Naive thymus-derived CD8-positive, alpha-beta T cell (primary cell): ENCODE data around the gene PAX7. TPM values are rescaled to one million over a fixed set of nuclear protein-coding genes. Genes with fewer than 3 reads are reported as not detected.
"Not testable (repeated sequence)": the region's sequence is repeated elsewhere in the genome, so short reads cannot be mapped to it uniquely, and the experiment has no call there.

Source experiments
- ATAC-seq, 2 donors: fragments of 150-1000 bp; cut with Tn5 transposase in 1 of 2; sonication (Bioruptor Pico), chemical (Tn5 transposase) in 1 of 2; 1 replicate in 1 of 2; 2 replicates in 1 of 2; pipeline ENCODE4 v1.10.0; 2021; ENCODE audit warnings: mild to moderate bottlenecking in 2 of 2, moderate library complexity in 2 of 2
- POLR2A ChIA-PET: fragments of 350-600 bp; sonication (Branson Sonifier 250); formaldehyde crosslinking; loops from one replicate; lab custom pipeline; 2021; ENCODE audit warnings: antibody characterized with exemption; lab: Charles Lee
- DNase-seq, 10 donors: peaks; one replicate each; pipeline versions ENCODE4 v3.0.0 to v3.0.0-alpha.2; 2020 to 2022
- H3K27ac Mint-ChIP-seq, 10 donors: one replicate each; pipeline ENCODE4 v1.8.0; 2020 to 2022; ENCODE audit warnings: mild to moderate bottlenecking in 10 of 10, mixed read lengths in 10 of 10, moderate library complexity in 4 of 10, inconsistent platforms in 1 of 10
- H3K27me3 Mint-ChIP-seq, 5 donors: one replicate each; pipeline ENCODE4 v1.8.0; 2021 to 2022; ENCODE audit warnings: mixed read lengths in 5 of 5
- H3K36me3 Mint-ChIP-seq, 3 donors: one replicate each; pipeline ENCODE4 v1.8.0; 2020 to 2022; ENCODE audit warnings: mixed read lengths in 3 of 3, mild to moderate bottlenecking in 2 of 3, inconsistent platforms in 1 of 3
- H3K4me1 Mint-ChIP-seq, 4 donors: one replicate each; pipeline ENCODE4 v1.8.0; 2021 to 2022; ENCODE audit warnings: mixed read lengths in 4 of 4
- H3K4me3 Mint-ChIP-seq, 10 donors: one replicate each; pipeline ENCODE4 v1.8.0; 2020 to 2022; ENCODE audit warnings: mild to moderate bottlenecking in 10 of 10, mixed read lengths in 10 of 10, moderate library complexity in 6 of 10, inconsistent platforms in 1 of 10
- H3K9me3 Mint-ChIP-seq, 9 donors: one replicate each; pipeline ENCODE4 v1.8.0; 2020 to 2022; ENCODE audit warnings: mixed read lengths in 9 of 9, mild to moderate bottlenecking in 3 of 9, inconsistent platforms in 1 of 9, moderate library complexity in 1 of 9
- polyA plus RNA-seq, 3 donors: library from polyadenylated mRNA; unstranded; fragments of 300-500 nt; fragmentation: Illumina TruSeq; gene quantifications; one replicate each; pipeline ENCODE4 v1.2.3, GENCODE V29; 2021
- total RNA-seq, 8 experiments: library from RNA in 2 of 8; stranded (reverse) in 2 of 8; gene quantifications; one replicate each; pipeline ENCODE4 v1.2.3 and lab custom pipeline; 2021 to 2026

Gene PAX7
- total and polyA plus RNA-seq, 5 experiments from 2014 or later = not detected

- DNase-seq (no peak), ATAC-seq (no peak)
- Mint-ChIP-seq H3K27ac (no peak overlapping the region), H3K9me3 (no peaks in the 10 kb centered on the region), H3K27me3 (peaks cover 3 to 31% (median 8%) of the 10 kb centered on the region in 5 donors), H3K36me3 (no peaks in the 10 kb centered on the region), H3K4me1 (peaks cover 0 to 9% (median 5%) of the 10 kb centered on the region in 4 donors), H3K4me3 (no peak overlapping the region)
- POLR2A ChIA-PET = no interaction called here
These were observed 51.7 kb downstream of the PAX7 start for GRCh38 chr1:18682375-18682774.

GRCh38 chr1:18684303-18684702, 53.7 kb downstream of the PAX7 start:
- Mint-ChIP-seq H3K9me3 (no peaks in the 10 kb centered on the region), H3K27ac (peak overlapping the region in 1 of 10 donors; percentile 75), H3K4me3 (no peak overlapping the region), H3K27me3 (peaks cover 0 to 31% (median 7%) of the 10 kb centered on the region in 5 donors), H3K4me1 (peaks cover 0 to 7% (median 5%) of the 10 kb centered on the region in 4 donors), H3K36me3 (no peaks in the 10 kb centered on the region)
- ATAC-seq (no peak), DNase-seq (no peak)
- POLR2A ChIA-PET = interaction anchor here (0.5 kb wide), 1 partner anchor 85 kb away, joined by 6 read pairs; no protein-coding TSS in a partner anchor

- H3K4me1 Mint-ChIP-seq = peaks cover 0 to 7% (median 3%) of the 10 kb centered on the region in 4 donors
- peaks cover 0 to 40% (median 8%) of the 10 kb centered on the region in 5 donors for H3K27me3 Mint-ChIP-seq
- peak in 1 of 2 donors; percentile 94 for ATAC-seq
- peak in 5 of 10 donors; percentile 10 to 49 (median 32) for DNase-seq
- no peaks in the 10 kb centered on the region for H3K9me3 Mint-ChIP-seq
- POLR2A ChIA-PET = no interaction called here
- no peak overlapping the region for H3K4me3 Mint-ChIP-seq
- peak overlapping the region in 4 of 10 donors; percentile 7 to 68 (median 37) for H3K27ac Mint-ChIP-seq
- no peaks in the 10 kb centered on the region for H3K36me3 Mint-ChIP-seq
These were observed 55.9 kb downstream of the PAX7 start for GRCh38 chr1:18686540-18686939.

DNA sequence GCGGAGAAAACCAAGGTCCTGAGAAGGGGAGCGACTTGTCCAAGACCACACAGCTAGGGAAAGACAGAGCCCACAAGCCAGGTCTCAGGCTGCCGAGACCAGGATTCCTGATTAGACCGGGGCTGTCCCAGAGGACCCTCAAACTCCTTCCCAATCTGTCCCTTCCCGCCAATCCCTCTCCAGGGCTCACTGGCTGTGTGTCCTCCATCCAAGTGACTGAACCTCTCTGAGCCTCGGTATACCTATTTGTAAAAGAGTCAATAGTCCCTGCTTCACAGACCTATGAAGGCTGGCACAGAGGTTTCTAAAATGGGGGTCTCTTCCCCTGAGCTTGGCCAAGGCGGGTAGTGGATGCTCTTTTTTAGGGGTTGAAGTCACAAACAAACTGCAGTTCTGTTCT, 56.6 kb downstream of the PAX7 start:
- DNase-seq (no peak), ATAC-seq (no peak)
- H3K4me1 Mint-ChIP-seq = peaks cover 0 to 7% (median 3%) of the 10 kb centered on the region in 4 donors
- peaks cover 0 to 45% (median 15%) of the 10 kb centered on the region in 5 donors for H3K27me3 Mint-ChIP-seq
- H3K27ac Mint-ChIP-seq = peak overlapping the region in 4 of 10 donors; percentile 37 to 68 (median 52)
- no peak overlapping the region for H3K4me3 Mint-ChIP-seq
- no peaks in the 10 kb centered on the region for H3K36me3 Mint-ChIP-seq
- no peaks in the 10 kb centered on the region for H3K9me3 Mint-ChIP-seq
- POLR2A ChIA-PET = no interaction called here

DNA sequence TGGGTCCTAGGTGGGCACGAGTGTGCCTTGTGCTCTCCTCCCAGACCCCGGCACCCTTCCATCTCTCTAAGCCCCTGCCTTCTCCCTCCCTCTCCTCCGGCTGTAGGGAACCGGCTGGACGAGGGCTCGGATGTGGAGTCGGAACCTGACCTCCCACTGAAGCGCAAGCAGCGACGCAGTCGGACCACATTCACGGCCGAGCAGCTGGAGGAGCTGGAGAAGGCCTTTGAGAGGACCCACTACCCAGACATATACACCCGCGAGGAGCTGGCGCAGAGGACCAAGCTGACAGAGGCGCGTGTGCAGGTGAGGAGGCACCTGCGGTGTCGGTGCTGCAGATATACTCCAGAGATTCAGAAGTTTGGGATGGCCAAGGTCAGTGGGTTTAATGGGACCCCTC, 61.0 kb downstream of the PAX7 start:
- Mint-ChIP-seq H3K4me1 (peaks cover 0 to 3% (median under 1%) of the 10 kb centered on the region in 4 donors), H3K27me3 (peaks cover 6 to 73% (median 39%) of the 10 kb centered on the region in 5 donors), H3K36me3 (no peaks in the 10 kb centered on the region), H3K9me3 (no peaks in the 10 kb centered on the region), H3K27ac (no peak overlapping the region), H3K4me3 (no peak overlapping the region)
- no peak for ATAC-seq
- DNase-seq = no peak
- POLR2A ChIA-PET = no interaction called here

DNA sequence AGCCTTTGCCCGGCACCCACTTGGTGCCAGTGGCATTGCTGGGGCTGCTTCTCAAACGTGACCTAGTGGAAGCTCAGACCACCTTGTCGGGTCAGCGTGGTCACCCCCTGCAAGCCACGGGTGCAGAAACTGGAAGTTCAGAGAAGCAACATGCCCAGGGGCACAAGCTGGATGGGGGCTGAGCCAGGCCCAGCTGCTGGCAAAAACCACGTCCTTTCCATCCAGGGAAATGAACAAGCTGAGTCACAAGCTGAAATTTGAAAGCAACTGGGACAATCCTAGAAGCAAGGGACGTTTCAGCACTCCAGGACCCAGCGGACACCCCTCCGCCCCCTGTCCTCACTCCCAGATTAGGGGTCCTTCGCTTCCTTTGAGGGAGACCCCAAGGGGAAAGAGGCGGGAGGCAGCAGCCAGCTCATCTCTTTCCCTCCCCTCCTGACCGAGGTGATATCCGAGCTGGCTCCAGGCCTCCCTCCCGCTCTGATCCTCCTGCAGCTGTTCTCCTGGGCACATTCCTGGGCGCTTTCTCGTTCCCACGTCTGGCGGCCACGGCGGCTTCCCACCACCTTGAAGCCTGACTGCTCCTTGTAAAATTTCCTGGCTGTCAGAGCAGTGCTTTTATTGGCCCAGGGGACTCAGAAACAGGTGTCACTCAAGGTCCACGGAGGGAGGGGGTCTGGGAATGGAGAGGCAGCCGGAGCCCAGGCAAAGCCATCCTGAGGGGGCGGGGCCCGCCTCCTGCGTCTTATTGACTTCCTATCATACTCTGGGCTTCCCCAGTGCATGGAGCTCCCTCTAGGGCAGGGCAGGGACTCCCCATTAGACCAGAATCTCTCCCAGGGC, 62.8 kb downstream of the PAX7 start:
- H3K27me3 Mint-ChIP-seq = peaks cover 7 to 80% (median 50%) of the 10 kb centered on the region in 5 donors

DNA sequence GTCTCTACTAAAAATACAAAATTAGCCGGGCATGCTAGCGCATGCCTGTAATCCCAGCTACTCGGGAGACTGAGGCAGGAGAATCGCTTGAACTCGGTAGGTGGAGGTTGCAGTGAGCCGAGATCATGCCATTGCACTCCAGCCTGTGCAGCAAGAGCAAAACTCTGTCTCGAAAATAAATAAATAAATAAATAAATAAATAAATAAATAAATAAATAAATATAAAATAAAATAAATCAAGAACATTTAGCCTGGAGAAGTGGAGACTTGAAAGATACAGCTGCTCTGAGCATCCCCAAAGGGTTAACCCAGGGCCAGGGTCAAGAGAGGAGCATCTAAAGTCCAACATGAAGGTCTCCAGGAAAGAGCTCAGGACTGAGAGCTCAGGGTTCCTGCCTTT, 63.6 kb downstream of the PAX7 start:
- DNase-seq, H3K27ac Mint-ChIP-seq, ATAC-seq, POLR2A ChIA-PET, H3K4me1 Mint-ChIP-seq, H3K9me3 Mint-ChIP-seq, H3K36me3 Mint-ChIP-seq, H3K4me3 Mint-ChIP-seq: not testable (repeated sequence)
- H3K27me3 Mint-ChIP-seq = peaks cover 10 to 88% (median 57%) of the 10 kb centered on the region in 5 donors

More for the DNA sequence above, 62.8 kb downstream of the PAX7 start:
- H3K27ac Mint-ChIP-seq = no peak overlapping the region
- no peak overlapping the region for H3K4me3 Mint-ChIP-seq
- no peaks in the 10 kb centered on the region for H3K4me1 Mint-ChIP-seq
- DNase-seq (no peak), ATAC-seq (no peak)
- peaks cover 0 to 2% (median 0%) of the 10 kb centered on the region in 9 donors for H3K9me3 Mint-ChIP-seq
- POLR2A ChIA-PET = no interaction called here
- no peaks in the 10 kb centered on the region for H3K36me3 Mint-ChIP-seq

- Mint-ChIP-seq H3K4me3 (no peak overlapping the region), H3K36me3 (no peaks in the 10 kb centered on the region), H3K9me3 (peaks cover 0 to 2% (median 0%) of the 10 kb centered on the region in 9 donors), H3K27me3 (peaks cover 16 to 86% (median 55%) of the 10 kb centered on the region in 5 donors), H3K4me1 (no peaks in the 10 kb centered on the region), H3K27ac (no peak overlapping the region)
- POLR2A ChIA-PET = no interaction called here
- DNase-seq = no peak
- no peak for ATAC-seq
These were observed 66.9 kb downstream of the PAX7 start for GRCh38 chr1:18697541-18697940.

- Mint-ChIP-seq H3K4me3 (no peak overlapping the region), H3K36me3 (no peaks in the 10 kb centered on the region), H3K9me3 (peaks cover 0 to 2% (median 0%) of the 10 kb centered on the region in 9 donors), H3K27ac (no peak overlapping the region), H3K4me1 (peaks cover 0 to 1% (median 0%) of the 10 kb centered on the region in 4 donors), H3K27me3 (peaks cover 15 to 73% (median 51%) of the 10 kb centered on the region in 5 donors)
- ATAC-seq (no peak), DNase-seq (no peak)
- POLR2A ChIA-PET = no interaction called here
These were observed 69.9 kb downstream of the PAX7 start for GRCh38 chr1:18700530-18700929.

- no peak overlapping the region for H3K4me3 Mint-ChIP-seq
- DNase-seq (no peak), ATAC-seq (no peak)
- H3K36me3 Mint-ChIP-seq = no peaks in the 10 kb centered on the region
- peaks cover 15 to 66% (median 51%) of the 10 kb centered on the region in 5 donors for H3K27me3 Mint-ChIP-seq
- POLR2A ChIA-PET = no interaction called here
- peaks cover 0 to 7% (median 1%) of the 10 kb centered on the region in 4 donors for H3K4me1 Mint-ChIP-seq
- H3K9me3 Mint-ChIP-seq = peaks cover 0 to 2% (median 0%) of the 10 kb centered on the region in 9 donors
- H3K27ac Mint-ChIP-seq = no peak overlapping the region
These were observed 70.5 kb downstream of the PAX7 start for GRCh38 chr1:18701183-18701582.

- no peak for ATAC-seq
- peak overlapping the region in 1 of 10 donors; percentile 38 for H3K4me3 Mint-ChIP-seq
- peaks cover 0 to 2% (median 0%) of the 10 kb centered on the region in 9 donors for H3K9me3 Mint-ChIP-seq
- peak overlapping the region in 2 of 10 donors; percentile 36 to 70 for H3K27ac Mint-ChIP-seq
- POLR2A ChIA-PET = no interaction called here
- no peaks in the 10 kb centered on the region for H3K36me3 Mint-ChIP-seq
- H3K4me1 Mint-ChIP-seq = peaks cover 0 to 7% (median 1%) of the 10 kb centered on the region in 4 donors
- DNase-seq = no peak
- peaks cover 14 to 47% (median 42%) of the 10 kb centered on the region in 5 donors for H3K27me3 Mint-ChIP-seq
These were observed 72.5 kb downstream of the PAX7 start for GRCh38 chr1:18703041-18703621.

- POLR2A ChIA-PET = interaction anchor here (0.7 kb wide), 1 partner anchor 601 kb away, joined by 5 read pairs; no protein-coding TSS in a partner anchor
- ATAC-seq = no peak
- Mint-ChIP-seq H3K36me3 (no peaks in the 10 kb centered on the region), H3K4me3 (no peak overlapping the region), H3K27ac (peak overlapping the region in 1 of 10 donors; percentile 25), H3K9me3 (no peaks in the 10 kb centered on the region), H3K27me3 (peaks cover 11 to 41% (median 29%) of the 10 kb centered on the region in 5 donors), H3K4me1 (peaks cover 0 to 7% (median 2%) of the 10 kb centered on the region in 4 donors)
- no peak for DNase-seq
These were observed 75.2 kb downstream of the PAX7 start for GRCh38 chr1:18705811-18706210.
